IMR-90 (cell line): ENCODE measurements around the gene RCN2. TPM values are rescaled to one million over a fixed set of nuclear protein-coding genes. Genes with fewer than 3 reads are reported as not detected.

ENCODE experiments used
- ATAC-seq: fragments of 200-7000 bp; cut with Tn5 transposase; 2 replicates; pipeline ENCODE4 v1.9.1; 2020; ENCODE audit warnings: low read depth, mild to moderate bottlenecking, moderate library complexity
- BruUV-seq: library from RNA; stranded (reverse); fragments of 400-500 nt; replicated peaks from 2 replicates; lab custom pipeline; 2021; lab: Mats Ljungman, UMichigan
- CTCF ChIA-PET: fragments of 300-600 bp; formaldehyde crosslinking; extraction: SDS; loops from one replicate; lab custom pipeline; 2021; ENCODE audit warnings: antibody characterized with exemption; lab: Yijun Ruan, JAX
- POLR2A ChIA-PET: fragments of 300-600 bp; sonication (Branson Sonifier 250); formaldehyde crosslinking; loops from one replicate; lab custom pipeline; 2022; ENCODE audit warnings: antibody characterized with exemption; ENCODE audit not compliant: unreplicated experiment; lab: Charles Lee
- DNase-seq: peaks from one replicate; pipeline ENCODE4 v3.0.0; 2013
- H2AFZ ChIP-seq: replicated peaks from 2 replicates; pipeline ENCODE3; 2013; ENCODE audit warnings: low read length, mild to moderate bottlenecking; ENCODE audit not compliant: poor library complexity
- H2AK5ac ChIP-seq: 2 replicates; pipeline ENCODE4 v1.6.1; 2013; ENCODE audit warnings: low read depth, low read length, inconsistent platforms
- H2AK9ac ChIP-seq: replicated peaks from 2 replicates; pipeline ENCODE3; 2013; ENCODE audit warnings: mild to moderate bottlenecking, low read depth, low read length, moderate library complexity; ENCODE audit not compliant: poor library complexity
- H2BK120ac ChIP-seq: 2 replicates; pipeline ENCODE4 v1.6.1; 2013; ENCODE audit warnings: low read depth, low read length, inconsistent platforms
- H2BK15ac ChIP-seq: 3 replicates; pipeline ENCODE4 v1.6.1; 2013; ENCODE audit warnings: low read depth, low read length, inconsistent platforms
- H2BK20ac ChIP-seq: 2 replicates; pipeline ENCODE4 v1.6.1; 2013; ENCODE audit warnings: low read depth, mild to moderate bottlenecking, inconsistent platforms, low read length, moderate library complexity
- H2BK5ac ChIP-seq: 2 replicates; pipeline ENCODE4 v1.6.1; 2013; ENCODE audit warnings: mild to moderate bottlenecking, low read depth, low read length, inconsistent platforms; ENCODE audit not compliant: poor library complexity, severe bottlenecking
- H3K14ac ChIP-seq: replicated peaks from 2 replicates; pipeline ENCODE4 v1.6.1; 2013; ENCODE audit warnings: low read depth, low read length, inconsistent platforms
- H3K18ac ChIP-seq: 2 replicates; pipeline ENCODE4 v1.6.1; 2013; ENCODE audit warnings: low read depth, low read length, control low read depth
- H3K23ac ChIP-seq: 2 replicates; pipeline ENCODE4 v1.6.1; 2013; ENCODE audit warnings: low read depth, low read length, inconsistent platforms
- H3K27ac ChIP-seq: 2 replicates; pipeline ENCODE4 v1.5.1; 2013; ENCODE audit warnings: mild to moderate bottlenecking, control low read depth, low read length; ENCODE audit not compliant: insufficient read depth
- H3K27me3 ChIP-seq: 2 replicates; pipeline ENCODE4 v1.6.1; 2013; ENCODE audit warnings: low read length; ENCODE audit not compliant: control insufficient read depth, insufficient read depth
- H3K36me3 ChIP-seq: 2 replicates; pipeline ENCODE4 v1.6.1; 2013; ENCODE audit warnings: low read length, mixed read lengths; ENCODE audit not compliant: control insufficient read depth, insufficient read depth
- H3K4ac ChIP-seq: 2 replicates; pipeline ENCODE4 v1.6.1; 2013; ENCODE audit warnings: low read depth, low read length, inconsistent platforms
- H3K4me1 ChIP-seq: 2 replicates; pipeline ENCODE4 v1.6.1; 2013; ENCODE audit warnings: low read length, mixed read lengths; ENCODE audit not compliant: control insufficient read depth, insufficient read depth
- H3K4me2 ChIP-seq: 2 replicates; pipeline ENCODE4 v1.6.1; 2013; ENCODE audit warnings: low read depth, mild to moderate bottlenecking, control low read depth, low read length, moderate library complexity
- H3K4me3 ChIP-seq: 2 replicates; pipeline ENCODE4 v1.5.1; 2013; ENCODE audit warnings: low read depth, mild to moderate bottlenecking, control low read depth, low read length, moderate library complexity; ENCODE audit not compliant: insufficient read depth
- H3K56ac ChIP-seq: 2 replicates; pipeline ENCODE4 v1.6.1; 2013; ENCODE audit warnings: low read length, inconsistent platforms; ENCODE audit not compliant: insufficient read depth; ENCODE audit errors: extremely low read depth
- H3K79me1 ChIP-seq, 2 experiments: 2 replicates each; pipeline ENCODE4 v1.6.1; 2013; ENCODE audit warnings: low read length in 2 of 2, inconsistent platforms in 1 of 2, low read depth in 1 of 2
- H3K9ac ChIP-seq: 2 replicates; pipeline ENCODE4 v1.6.1; 2013; ENCODE audit warnings: low read depth, low read length, control low read depth
- H3K9me1 ChIP-seq: 2 replicates; pipeline ENCODE4 v1.6.1; 2013; ENCODE audit warnings: low read length, inconsistent platforms; ENCODE audit not compliant: insufficient read depth
- H3K9me3 ChIP-seq: 2 replicates; pipeline ENCODE4 v1.6.1; 2013; ENCODE audit warnings: low read length; ENCODE audit not compliant: control insufficient read depth, insufficient read depth
- H4K20me1 ChIP-seq: 2 replicates; pipeline ENCODE4 v1.6.1; 2013; ENCODE audit warnings: low read length, inconsistent platforms; ENCODE audit not compliant: insufficient read depth
- H4K5ac ChIP-seq: 2 replicates; pipeline ENCODE4 v1.6.1; 2013; ENCODE audit warnings: mild to moderate bottlenecking, low read depth, low read length, control low read depth
- H4K8ac ChIP-seq, 2 experiments: 2 replicates each; pipeline ENCODE4 v1.6.1; 2013; ENCODE audit warnings: low read depth in 2 of 2, low read length in 2 of 2, control low read depth in 1 of 2, inconsistent platforms in 1 of 2
- H4K91ac ChIP-seq: 2 replicates; pipeline ENCODE4 v1.6.1; 2013; ENCODE audit warnings: low read depth, low read length, inconsistent platforms; ENCODE audit not compliant: insufficient read depth
- BHLHE40 ChIP-seq: fragments of 150-350 bp; IDR thresholded peaks from 2 replicates; pipeline ENCODE4 v1.6.1; 2016; ENCODE audit warnings: mild to moderate bottlenecking, low read depth, low read length
- CHD1 ChIP-seq: IDR thresholded peaks from 2 replicates; pipeline ENCODE4 v1.6.1; 2012; ENCODE audit warnings: low read depth, low read length, improper control_type of control experiment
- FOS ChIP-seq: fragments of 150-350 bp; IDR thresholded peaks from 2 replicates; pipeline ENCODE4 v1.6.1; 2016; ENCODE audit warnings: low read depth, low read length
- NFE2L2 ChIP-seq: fragments of 150-350 bp; IDR thresholded peaks from 2 replicates; pipeline ENCODE4 v1.6.1; 2016; ENCODE audit warnings: low read depth, mild to moderate bottlenecking, low read length
- RCOR1 ChIP-seq: IDR thresholded peaks from 2 replicates; pipeline ENCODE4 v1.6.1; 2012; ENCODE audit warnings: mild to moderate bottlenecking, low read length, improper control_type of control experiment; ENCODE audit not compliant: insufficient replicate concordance
- RFX5 ChIP-seq: IDR thresholded peaks from 2 replicates; pipeline ENCODE4 v1.8.0; 2012; ENCODE audit warnings: low read depth, mild to moderate bottlenecking, low read length, moderate library complexity
- WGBS, 2 experiments: methylation state at CpG; one replicate each; pipeline versions ENCODE4 v1.1.5 to v1.1.7; 2013; ENCODE audit warnings: missing lambda C conversion rate in 2 of 2; ENCODE audit not compliant: insufficient read length in 1 of 2; ENCODE audit errors: extremely low coverage in 2 of 2; 5-methylcytosine and 5-hydroxymethylcytosine counted together
- dilution Hi-C: fragments of 300-500 bp; cut with HindIII; formaldehyde crosslinking; loops from one replicate; pipeline ENCODE4 v1.14.3; 2018; ENCODE audit warnings: low sequenced_read_pairs; ENCODE audit not compliant: unreplicated experiment
- in situ Hi-C: fragments of 300-500 bp; cut with MboI; formaldehyde crosslinking; loops from 3 replicates; pipeline ENCODE4 v1.14.3; 2019; ENCODE audit warnings: low sequenced_read_pairs, inconsistent platforms, mixed read lengths
- intact Hi-C: fragments of 100-400 bp; cut with micrococcal nuclease; formaldehyde crosslinking; loops from 2 replicates; pipeline ENCODE4 v1.10.0; 2022
- polyA plus RNA-seq, 3 experiments: library from polyadenylated mRNA; depleted of rRNA; stranded (reverse); fragments of >200 nt; gene quantifications; 2 replicates each; pipeline ENCODE4 v1.2.3, GENCODE V29; 2012; ENCODE audit warnings: low replicate concordance in 1 of 3
- total RNA-seq: library from RNA; depleted of rRNA; stranded (reverse); fragments of >200 nt; gene quantifications from 2 replicates; pipeline ENCODE4 v1.2.3, GENCODE V29; 2012
- TF ChIP-seq, protein P1 (sequence below): conservative IDR thresholded peaks from 2 replicates; pipeline ENCODE4 v1.5.1; 2012; ENCODE audit warnings: mild to moderate bottlenecking, low read depth, low read length, improper control_type of control experiment
- TF ChIP-seq, protein P2 (sequence below): fragments of 150-350 bp; IDR thresholded peaks from 2 replicates; pipeline ENCODE4 v1.6.1; 2017; ENCODE audit warnings: mild to moderate bottlenecking, antibody characterized with exemption, low read length, low read depth

The RCN2 gene
- total and polyA plus RNA-seq, 2 of the 4 experiments (the other 2 are of a cell fraction) = 12.0 to 56.5 TPM

DNA sequence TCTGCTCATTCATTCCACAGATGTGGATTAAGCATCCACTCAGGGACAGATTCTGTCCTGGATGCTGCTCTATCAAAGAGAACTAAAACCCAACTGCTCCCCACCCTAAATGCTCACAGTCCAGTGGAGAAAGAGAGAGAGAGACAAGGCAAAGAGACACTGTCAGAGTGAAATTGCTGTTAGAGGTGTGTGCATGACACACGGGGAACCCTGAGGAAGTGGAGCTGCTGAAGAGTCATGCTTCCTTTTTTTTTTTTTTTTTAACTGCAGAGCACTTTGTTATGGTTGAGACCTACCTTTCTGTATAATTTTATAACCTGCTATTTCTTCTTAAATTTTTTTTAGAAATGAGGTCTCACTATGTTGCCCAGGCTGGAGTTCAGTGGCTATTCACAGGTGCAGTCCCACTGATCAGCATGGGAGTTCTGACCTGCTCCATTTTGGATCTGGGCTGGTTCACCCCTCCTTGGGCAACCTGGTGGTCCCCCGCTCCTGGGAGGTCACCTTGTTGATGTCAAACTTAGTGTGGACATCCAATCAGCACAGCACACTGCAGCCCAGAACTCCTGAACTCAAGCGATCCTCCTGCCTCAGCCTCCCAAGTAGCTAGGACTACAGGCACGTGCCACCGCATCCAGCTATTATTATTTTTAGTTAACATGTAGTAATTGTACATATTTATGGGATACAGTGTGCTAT lies 45.2 kb downstream of the RCN2 start:
- H3K27me3 ChIP-seq = peaks cover 37% of the 10 kb centered on the region
- no peak overlapping the region for H2AFZ ChIP-seq
- TF ChIP-seq, protein P1, sequence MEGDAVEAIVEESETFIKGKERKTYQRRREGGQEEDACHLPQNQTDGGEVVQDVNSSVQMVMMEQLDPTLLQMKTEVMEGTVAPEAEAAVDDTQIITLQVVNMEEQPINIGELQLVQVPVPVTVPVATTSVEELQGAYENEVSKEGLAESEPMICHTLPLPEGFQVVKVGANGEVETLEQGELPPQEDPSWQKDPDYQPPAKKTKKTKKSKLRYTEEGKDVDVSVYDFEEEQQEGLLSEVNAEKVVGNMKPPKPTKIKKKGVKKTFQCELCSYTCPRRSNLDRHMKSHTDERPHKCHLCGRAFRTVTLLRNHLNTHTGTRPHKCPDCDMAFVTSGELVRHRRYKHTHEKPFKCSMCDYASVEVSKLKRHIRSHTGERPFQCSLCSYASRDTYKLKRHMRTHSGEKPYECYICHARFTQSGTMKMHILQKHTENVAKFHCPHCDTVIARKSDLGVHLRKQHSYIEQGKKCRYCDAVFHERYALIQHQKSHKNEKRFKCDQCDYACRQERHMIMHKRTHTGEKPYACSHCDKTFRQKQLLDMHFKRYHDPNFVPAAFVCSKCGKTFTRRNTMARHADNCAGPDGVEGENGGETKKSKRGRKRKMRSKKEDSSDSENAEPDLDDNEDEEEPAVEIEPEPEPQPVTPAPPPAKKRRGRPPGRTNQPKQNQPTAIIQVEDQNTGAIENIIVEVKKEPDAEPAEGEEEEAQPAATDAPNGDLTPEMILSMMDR = no peak
- TF ChIP-seq NFE2L2 (no peak), RCOR1 (no peak), FOS (no peak), CHD1 (no peak), BHLHE40 (no peak), RFX5 (no peak)
- TF ChIP-seq, protein P2, sequence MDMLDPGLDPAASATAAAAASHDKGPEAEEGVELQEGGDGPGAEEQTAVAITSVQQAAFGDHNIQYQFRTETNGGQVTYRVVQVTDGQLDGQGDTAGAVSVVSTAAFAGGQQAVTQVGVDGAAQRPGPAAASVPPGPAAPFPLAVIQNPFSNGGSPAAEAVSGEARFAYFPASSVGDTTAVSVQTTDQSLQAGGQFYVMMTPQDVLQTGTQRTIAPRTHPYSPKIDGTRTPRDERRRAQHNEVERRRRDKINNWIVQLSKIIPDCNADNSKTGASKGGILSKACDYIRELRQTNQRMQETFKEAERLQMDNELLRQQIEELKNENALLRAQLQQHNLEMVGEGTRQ = no peak
- dilution Hi-C loops = no loop called here
- H3K9ac ChIP-seq = no peak overlapping the region
- H4K91ac ChIP-seq = no peak overlapping the region
- BruUV-seq = no TSS peak
- no peak overlapping the region for H2BK15ac ChIP-seq
- H3K27ac ChIP-seq = no peak overlapping the region
- intact Hi-C loops = no loop called here
- H2BK120ac ChIP-seq = no peak overlapping the region
- 0 out of 2 replicates have a peak, but pooled peaks cover 5% of the 10 kb centered on the region for H3K9me3 ChIP-seq
- no peak overlapping the region for H2AK5ac ChIP-seq
- H4K8ac ChIP-seq = no peak overlapping the region
- H3K4ac ChIP-seq = no peak overlapping the region
- H4K5ac ChIP-seq = no peak overlapping the region
- H3K79me1 ChIP-seq = no peaks in the 10 kb centered on the region
- no peaks in the 10 kb centered on the region for H3K36me3 ChIP-seq
- no peak overlapping the region for H3K56ac ChIP-seq
- no peak overlapping the region for H2AK9ac ChIP-seq
- H3K23ac ChIP-seq = no peak overlapping the region
- in situ Hi-C loops = no loop called here
- CTCF ChIA-PET = no interaction called here
- H2BK5ac ChIP-seq = no peak overlapping the region
- no peak for DNase-seq
- H3K18ac ChIP-seq = no peak overlapping the region
- POLR2A ChIA-PET = no interaction called here
- H3K4me2 ChIP-seq = no peak overlapping the region
- no peaks in the 10 kb centered on the region for H3K9me1 ChIP-seq
- no peaks in the 10 kb centered on the region for H3K4me1 ChIP-seq
- no peak overlapping the region for H2BK20ac ChIP-seq
- no peaks in the 10 kb centered on the region for H4K20me1 ChIP-seq
- no peak for ATAC-seq
- no peak overlapping the region for H3K14ac ChIP-seq
- H3K4me3 ChIP-seq = no peak overlapping the region
- no CpG with 5 or more reads among the region's 5 CpGs for WGBS, 2 experiments
